ENCODE data around the gene DGKI. TPM values are rescaled to one million over a fixed set of nuclear protein-coding genes. Genes with fewer than 3 reads are reported as not detected.

The DGKI gene
- total RNA-seq, 2 experiments from 2014 or later: 0.46 TPM; not detected in 1

- no peaks in the 10 kb centered on the region for H4K20me1 ChIP-seq (ENCODE audit: insufficient read depth, low read length)
- no peaks in the 10 kb centered on the region for H3K36me3 ChIP-seq (ENCODE audit: insufficient read depth, low read length)
- CTCF ChIA-PET (ENCODE audit: unreplicated experiment): no interaction called here
- H3K9me2 ChIP-seq (ENCODE audit: insufficient read depth, low read length): no peaks in the 10 kb centered on the region
- BruUV-seq (replicated peaks): no TSS peak
- no peaks in the 10 kb centered on the region for H3K4me1 ChIP-seq (ENCODE audit: insufficient read depth, low read length, poor library complexity, severe bottlenecking)
- H3K79me2 ChIP-seq (ENCODE audit: insufficient read depth, low read depth, low read length): no peaks in the 10 kb centered on the region
- TF ChIP-seq, protein P1, sequence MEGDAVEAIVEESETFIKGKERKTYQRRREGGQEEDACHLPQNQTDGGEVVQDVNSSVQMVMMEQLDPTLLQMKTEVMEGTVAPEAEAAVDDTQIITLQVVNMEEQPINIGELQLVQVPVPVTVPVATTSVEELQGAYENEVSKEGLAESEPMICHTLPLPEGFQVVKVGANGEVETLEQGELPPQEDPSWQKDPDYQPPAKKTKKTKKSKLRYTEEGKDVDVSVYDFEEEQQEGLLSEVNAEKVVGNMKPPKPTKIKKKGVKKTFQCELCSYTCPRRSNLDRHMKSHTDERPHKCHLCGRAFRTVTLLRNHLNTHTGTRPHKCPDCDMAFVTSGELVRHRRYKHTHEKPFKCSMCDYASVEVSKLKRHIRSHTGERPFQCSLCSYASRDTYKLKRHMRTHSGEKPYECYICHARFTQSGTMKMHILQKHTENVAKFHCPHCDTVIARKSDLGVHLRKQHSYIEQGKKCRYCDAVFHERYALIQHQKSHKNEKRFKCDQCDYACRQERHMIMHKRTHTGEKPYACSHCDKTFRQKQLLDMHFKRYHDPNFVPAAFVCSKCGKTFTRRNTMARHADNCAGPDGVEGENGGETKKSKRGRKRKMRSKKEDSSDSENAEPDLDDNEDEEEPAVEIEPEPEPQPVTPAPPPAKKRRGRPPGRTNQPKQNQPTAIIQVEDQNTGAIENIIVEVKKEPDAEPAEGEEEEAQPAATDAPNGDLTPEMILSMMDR (conservative IDR thresholded peaks at IDR 0.05; ENCODE audit: low read length): no peak
- no peak for TF ChIP-seq EZH2phosphoT487 (IDR thresholded peaks at IDR 0.05; ENCODE audit: borderline replicate concordance, low read depth, low read length)
- no peak overlapping the region for H3K27ac ChIP-seq (ENCODE audit: low read depth, low read length, poor library complexity, severe bottlenecking)
- no peak overlapping the region for H3K4me3 ChIP-seq (ENCODE audit: low read depth, low read length, poor library complexity, severe bottlenecking)
- no peak overlapping the region for H2AFZ ChIP-seq (ENCODE audit: low read length)
- POLR2A ChIA-PET: no interaction called here
- no peaks in the 10 kb centered on the region for H3K9me3 ChIP-seq (ENCODE audit: low read length)
- intact Hi-C loops (cut with micrococcal nuclease; ENCODE audit: unreplicated experiment): no loop called here
- no peak overlapping the region for H3K4me2 ChIP-seq (ENCODE audit: low read length)
- no peak for DNase-seq (ENCODE audit: low spot score)
Measured at GRCh38 chr7:137848095-137848494, 1.3 kb upstream of the DGKI start.

- no TSS peak for BruUV-seq (replicated peaks)
- Histone ChIP-seq H3K9me2 (ENCODE audit: insufficient read depth, low read length) (no peaks in the 10 kb centered on the region), H4K20me1 (ENCODE audit: insufficient read depth, low read length) (no peaks in the 10 kb centered on the region), H3K27ac (ENCODE audit: low read depth, low read length, poor library complexity, severe bottlenecking) (no peak overlapping the region), H3K9me3 (ENCODE audit: low read length) (no peaks in the 10 kb centered on the region), H3K4me1 (ENCODE audit: insufficient read depth, low read length, poor library complexity, severe bottlenecking) (no peaks in the 10 kb centered on the region), H3K36me3 (ENCODE audit: insufficient read depth, low read length) (no peaks in the 10 kb centered on the region), H2AFZ (ENCODE audit: low read length) (no peak overlapping the region), H3K79me2 (ENCODE audit: insufficient read depth, low read depth, low read length) (no peaks in the 10 kb centered on the region), H3K4me2 (ENCODE audit: low read length) (no peak overlapping the region), H3K4me3 (ENCODE audit: low read depth, low read length, poor library complexity, severe bottlenecking) (no peak overlapping the region)
- intact Hi-C loops (cut with micrococcal nuclease; ENCODE audit: unreplicated experiment): no loop called here
- TF ChIP-seq, protein P1 (conservative IDR thresholded peaks at IDR 0.05; ENCODE audit: low read length): no peak
- CTCF ChIA-PET (ENCODE audit: unreplicated experiment): no interaction called here
- POLR2A ChIA-PET: no interaction called here
- DNase-seq (ENCODE audit: low spot score): no peak
Measured at GRCh38 chr7:137847568-137848050, 835 bp upstream of the DGKI start.

DNA sequence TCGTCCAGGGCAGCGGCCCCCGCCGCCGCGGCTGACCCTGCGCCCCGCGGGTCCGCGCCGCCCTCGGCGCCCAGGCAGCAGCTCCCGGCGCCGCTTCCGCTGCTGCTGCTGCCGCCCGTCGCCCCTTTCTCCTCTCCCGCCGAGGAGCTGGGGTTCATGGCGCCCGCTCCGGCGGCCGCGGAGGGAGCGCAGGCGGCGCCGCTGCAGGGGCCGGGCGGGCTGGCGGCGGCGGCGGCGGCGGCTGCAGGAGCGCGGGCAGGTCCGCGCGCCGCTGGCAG lies 286 bp downstream of the DGKI start:
- Histone ChIP-seq H3K9me2 (ENCODE audit: insufficient read depth, low read length) (no peaks in the 10 kb centered on the region), H3K79me2 (ENCODE audit: insufficient read depth, low read depth, low read length) (no peaks in the 10 kb centered on the region), H3K4me3 (ENCODE audit: low read depth, low read length, poor library complexity, severe bottlenecking) (no peak overlapping the region), H3K36me3 (ENCODE audit: insufficient read depth, low read length) (no peaks in the 10 kb centered on the region), H2AFZ (ENCODE audit: low read length) (no peak overlapping the region), H4K20me1 (ENCODE audit: insufficient read depth, low read length) (no peaks in the 10 kb centered on the region), H3K9me3 (ENCODE audit: low read length) (no peaks in the 10 kb centered on the region), H3K4me1 (ENCODE audit: insufficient read depth, low read length, poor library complexity, severe bottlenecking) (no peaks in the 10 kb centered on the region), H3K4me2 (ENCODE audit: low read length) (no peak overlapping the region), H3K27ac (ENCODE audit: low read depth, low read length, poor library complexity, severe bottlenecking) (no peak overlapping the region)
- POLR2A ChIA-PET: no interaction called here
- TF ChIP-seq, protein P1 (conservative IDR thresholded peaks at IDR 0.05; ENCODE audit: low read length): no peak
- no peak for TF ChIP-seq EZH2phosphoT487 (IDR thresholded peaks at IDR 0.05; ENCODE audit: borderline replicate concordance, low read depth, low read length)
- CTCF ChIA-PET (ENCODE audit: unreplicated experiment): no interaction called here
- intact Hi-C loops (cut with micrococcal nuclease; ENCODE audit: unreplicated experiment): no loop called here
- no peak for DNase-seq (ENCODE audit: low spot score)
- BruUV-seq (replicated peaks): no TSS peak
